SH-SY5Y (cell line): Measurements from ENCODE around the gene DHX35.

Experiments
- GATA2 ChIP-seq: IDR thresholded peaks from 2 replicates; pipeline ENCODE4 v1.6.1; 2011; ENCODE audit warnings: mild to moderate bottlenecking, low read depth, low read length
- GATA3 ChIP-seq: IDR thresholded peaks from 2 replicates; pipeline ENCODE4 v1.6.1; 2011; ENCODE audit warnings: low read depth, mild to moderate bottlenecking, low read length, moderate library complexity

GRCh38 chr20:38985060-38985459 lies 22.9 kb downstream of the DHX35 start:
- TF ChIP-seq GATA2 (no peak), GATA3 (no peak)
